ENCODE results near the gene TNNC1. TPM values are rescaled to one million over a fixed set of nuclear protein-coding genes. Genes with fewer than 3 reads are reported as not detected.

Gene TNNC1
- total and polyA plus RNA-seq, 9 of the 15 experiments (the other 6 are each of a cell fraction or from before 2014, with no cell fraction given), result 0.08 to 0.85 (median 0.42) TPM; not detected in 4

DNA sequence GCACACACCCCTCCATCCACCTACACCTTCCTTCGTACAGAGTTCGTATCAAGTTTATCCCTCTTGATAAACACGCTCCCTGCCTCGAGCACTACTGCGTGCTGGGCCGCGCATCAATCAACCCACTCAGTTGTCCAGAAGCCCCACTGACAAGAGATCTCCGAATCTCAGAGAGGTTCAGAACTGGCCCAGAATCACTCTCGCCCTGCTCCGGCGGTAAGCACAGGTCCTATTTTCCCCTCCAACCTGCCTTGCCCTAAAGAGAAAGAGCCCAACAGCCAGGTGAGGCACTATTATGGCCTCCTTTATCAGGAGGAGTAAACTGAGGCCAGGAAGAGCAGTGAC, 1.1 kb upstream of the TNNC1 start (continued):
- TF ChIP-seq ZNF324 (CRISPR knock-in tag; IDR thresholded peaks at IDR 0.05) (no peak), RBBP5 (IDR thresholded peaks at IDR 0.05; ENCODE audit: borderline replicate concordance, insufficient read depth, low read length, poor library complexity, severe bottlenecking) (no peak), NR1H2 (CRISPR knock-in tag; IDR thresholded peaks at IDR 0.05) (no peak), L3MBTL2 (IDR thresholded peaks at IDR 0.05) (peak; percentile 80), SIRT6 (IDR thresholded peaks at IDR 0.05; ENCODE audit: low read depth, low read length) (no peak), RBM15 (IDR thresholded peaks at IDR 0.05; ENCODE audit: insufficient read depth, low read length) (no peak), ZNF830 (CRISPR knock-in tag; IDR thresholded peaks at IDR 0.05) (no peak), SMAD4 (CRISPR knock-in tag; conservative IDR thresholded peaks at IDR 0.05) (0 out of 2 replicates have a peak, but pooled peaks have one; percentile 21), CEBPG (CRISPR knock-in tag; IDR thresholded peaks at IDR 0.05) (no peak), CEBPG (tag; conservative IDR thresholded peaks at IDR 0.05 in 1 of 2, IDR thresholded peaks at IDR 0.05 in 1 of 2) (no peak), ESRRA (IDR thresholded peaks at IDR 0.05; ENCODE audit: borderline replicate concordance, low read depth) (no peak), SMC3 (conservative IDR thresholded peaks at IDR 0.05; ENCODE audit: insufficient read depth, low read depth, low read length) (no peak)
- TF ChIP-seq, protein P1, sequence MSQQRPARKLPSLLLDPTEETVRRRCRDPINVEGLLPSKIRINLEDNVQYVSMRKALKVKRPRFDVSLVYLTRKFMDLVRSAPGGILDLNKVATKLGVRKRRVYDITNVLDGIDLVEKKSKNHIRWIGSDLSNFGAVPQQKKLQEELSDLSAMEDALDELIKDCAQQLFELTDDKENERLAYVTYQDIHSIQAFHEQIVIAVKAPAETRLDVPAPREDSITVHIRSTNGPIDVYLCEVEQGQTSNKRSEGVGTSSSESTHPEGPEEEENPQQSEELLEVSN (IDR thresholded peaks at IDR 0.05; ENCODE audit: borderline replicate concordance in 1 of 2, extremely low read depth in 1 of 2, insufficient read depth in 1 of 2, insufficient read length in 1 of 2, low read depth in 1 of 2, low read length in 1 of 2, poor library complexity in 1 of 2, severe bottlenecking in 1 of 2), result peak; percentile 7 to 32
- TF ChIP-seq, protein P2, sequence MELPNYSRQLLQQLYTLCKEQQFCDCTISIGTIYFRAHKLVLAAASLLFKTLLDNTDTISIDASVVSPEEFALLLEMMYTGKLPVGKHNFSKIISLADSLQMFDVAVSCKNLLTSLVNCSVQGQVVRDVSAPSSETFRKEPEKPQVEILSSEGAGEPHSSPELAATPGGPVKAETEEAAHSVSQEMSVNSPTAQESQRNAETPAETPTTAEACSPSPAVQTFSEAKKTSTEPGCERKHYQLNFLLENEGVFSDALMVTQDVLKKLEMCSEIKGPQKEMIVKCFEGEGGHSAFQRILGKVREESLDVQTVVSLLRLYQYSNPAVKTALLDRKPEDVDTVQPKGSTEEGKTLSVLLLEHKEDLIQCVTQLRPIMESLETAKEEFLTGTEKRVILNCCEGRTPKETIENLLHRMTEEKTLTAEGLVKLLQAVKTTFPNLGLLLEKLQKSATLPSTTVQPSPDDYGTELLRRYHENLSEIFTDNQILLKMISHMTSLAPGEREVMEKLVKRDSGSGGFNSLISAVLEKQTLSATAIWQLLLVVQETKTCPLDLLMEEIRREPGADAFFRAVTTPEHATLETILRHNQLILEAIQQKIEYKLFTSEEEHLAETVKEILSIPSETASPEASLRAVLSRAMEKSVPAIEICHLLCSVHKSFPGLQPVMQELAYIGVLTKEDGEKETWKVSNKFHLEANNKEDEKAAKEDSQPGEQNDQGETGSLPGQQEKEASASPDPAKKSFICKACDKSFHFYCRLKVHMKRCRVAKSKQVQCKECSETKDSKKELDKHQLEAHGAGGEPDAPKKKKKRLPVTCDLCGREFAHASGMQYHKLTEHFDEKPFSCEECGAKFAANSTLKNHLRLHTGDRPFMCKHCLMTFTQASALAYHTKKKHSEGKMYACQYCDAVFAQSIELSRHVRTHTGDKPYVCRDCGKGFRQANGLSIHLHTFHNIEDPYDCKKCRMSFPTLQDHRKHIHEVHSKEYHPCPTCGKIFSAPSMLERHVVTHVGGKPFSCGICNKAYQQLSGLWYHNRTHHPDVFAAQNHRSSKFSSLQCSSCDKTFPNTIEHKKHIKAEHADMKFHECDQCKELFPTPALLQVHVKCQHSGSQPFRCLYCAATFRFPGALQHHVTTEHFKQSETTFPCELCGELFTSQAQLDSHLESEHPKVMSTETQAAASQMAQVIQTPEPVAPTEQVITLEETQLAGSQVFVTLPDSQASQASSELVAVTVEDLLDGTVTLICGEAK (IDR thresholded peaks at IDR 0.05), result 0 out of 2 replicates have a peak, but pooled peaks have one; percentile 8
- TF ChIP-seq, protein P2 (CRISPR knock-in tag; IDR thresholded peaks at IDR 0.05), result no peak
- TF ChIP-seq, protein P3, sequence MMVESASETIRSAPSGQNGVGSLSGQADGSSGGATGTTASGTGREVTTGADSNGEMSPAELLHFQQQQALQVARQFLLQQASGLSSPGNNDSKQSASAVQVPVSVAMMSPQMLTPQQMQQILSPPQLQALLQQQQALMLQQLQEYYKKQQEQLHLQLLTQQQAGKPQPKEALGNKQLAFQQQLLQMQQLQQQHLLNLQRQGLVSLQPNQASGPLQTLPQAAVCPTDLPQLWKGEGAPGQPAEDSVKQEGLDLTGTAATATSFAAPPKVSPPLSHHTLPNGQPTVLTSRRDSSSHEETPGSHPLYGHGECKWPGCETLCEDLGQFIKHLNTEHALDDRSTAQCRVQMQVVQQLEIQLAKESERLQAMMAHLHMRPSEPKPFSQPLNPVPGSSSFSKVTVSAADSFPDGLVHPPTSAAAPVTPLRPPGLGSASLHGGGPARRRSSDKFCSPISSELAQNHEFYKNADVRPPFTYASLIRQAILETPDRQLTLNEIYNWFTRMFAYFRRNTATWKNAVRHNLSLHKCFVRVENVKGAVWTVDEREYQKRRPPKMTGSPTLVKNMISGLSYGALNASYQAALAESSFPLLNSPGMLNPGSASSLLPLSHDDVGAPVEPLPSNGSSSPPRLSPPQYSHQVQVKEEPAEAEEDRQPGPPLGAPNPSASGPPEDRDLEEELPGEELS (CRISPR knock-in tag; IDR thresholded peaks at IDR 0.05; ENCODE audit: borderline replicate concordance), result no peak

All from K562 (cell line).